Activated CD8-positive, alpha-beta memory T cell treated with anti-CD3 and anti-CD28 coated beads, Interleukin-2, amount 50 U/mL, for 1 hour (primary cell): Measurements from ENCODE around the gene RASL11B.

Experiments used
- DNase-seq: peaks from one replicate; pipeline ENCODE4 v3.0.0-alpha.2; 2020; ENCODE audit errors: extremely low read depth

Gene RASL11B

DNA sequence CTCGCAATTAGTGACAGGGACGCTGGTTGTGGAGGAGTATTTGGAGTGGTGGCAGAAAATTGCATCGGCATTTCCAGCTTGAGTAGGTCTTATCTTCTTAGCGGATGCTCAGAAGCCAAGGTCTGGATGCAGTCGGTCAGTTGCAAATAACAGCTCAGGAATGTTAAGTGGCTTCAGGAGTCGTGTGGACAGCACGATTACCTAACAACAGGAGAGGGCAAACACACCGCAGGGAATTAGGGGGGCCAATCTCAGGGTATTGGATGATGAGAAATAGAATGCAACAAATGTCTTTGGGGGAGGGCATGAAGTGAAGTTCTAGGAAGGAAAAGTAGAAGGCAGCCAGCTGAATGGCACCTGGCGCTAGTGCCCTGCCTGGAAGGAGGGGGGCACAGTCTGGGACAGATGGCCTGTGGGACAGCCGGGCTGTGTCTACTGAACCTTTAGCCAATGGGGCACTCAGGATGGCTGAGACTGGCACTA is 11.8 kb downstream of the RASL11B start:
- no peak for DNase-seq

DNA sequence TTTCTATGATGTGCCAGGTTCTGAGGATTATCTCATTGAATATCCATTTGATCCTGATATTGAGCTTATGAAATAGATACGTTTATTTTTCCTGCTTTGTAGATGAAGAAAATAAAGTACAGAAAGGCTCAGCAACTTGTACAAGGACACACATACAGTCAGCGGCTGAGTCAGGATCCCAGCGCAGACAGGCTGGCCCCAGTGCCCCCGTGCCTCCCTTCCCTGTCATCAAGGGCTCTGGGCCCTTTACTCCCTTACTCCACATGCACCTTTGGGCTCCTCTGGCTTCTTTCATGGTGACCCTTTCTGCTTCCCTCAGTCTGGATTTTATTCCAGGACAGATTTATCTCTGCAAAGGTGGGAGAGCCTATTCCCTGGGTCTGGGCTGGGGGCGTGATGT is 12.8 kb downstream of the RASL11B start:
- DNase-seq, result no peak

DNA sequence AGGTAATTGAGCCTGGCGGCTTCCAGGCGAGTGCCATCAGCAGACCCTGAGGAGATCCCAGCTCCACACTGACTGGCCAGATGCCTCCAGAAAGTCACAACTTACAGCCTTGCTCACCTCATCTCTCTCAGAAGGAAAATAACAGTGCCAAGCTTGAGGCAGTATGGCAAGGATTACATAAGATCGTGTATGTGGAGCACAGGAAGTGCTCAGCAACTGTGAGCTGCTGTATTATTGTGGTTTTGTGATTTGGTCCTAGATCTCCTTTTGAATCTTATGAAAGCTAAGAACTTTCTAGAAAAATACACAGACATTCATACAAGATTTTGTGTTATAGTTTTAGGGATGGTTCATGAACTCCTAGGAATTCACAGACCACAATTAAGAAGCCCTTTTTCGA is 14.0 kb downstream of the RASL11B start:
- no peak for DNase-seq

DNA sequence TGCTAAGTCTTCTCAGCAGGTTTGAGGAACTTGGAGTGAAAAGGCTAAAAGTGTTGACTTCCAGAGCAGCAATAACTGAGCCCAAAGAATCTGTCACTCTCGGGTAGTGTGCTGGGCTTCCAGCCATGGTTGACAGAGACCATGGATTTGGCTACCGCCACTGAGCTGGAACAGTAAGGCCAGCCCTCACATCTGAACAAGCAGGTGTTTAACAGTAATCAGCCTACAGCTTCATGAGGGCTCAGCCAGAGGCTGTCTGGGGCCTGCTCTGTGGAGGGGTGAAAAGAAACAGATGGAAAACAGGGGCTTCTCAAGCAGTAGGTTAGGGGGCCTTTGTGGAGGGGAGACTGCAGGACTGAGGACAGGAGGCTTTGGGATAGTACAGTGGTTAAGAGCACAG is 14.9 kb downstream of the RASL11B start:
- no peak for DNase-seq

DNA sequence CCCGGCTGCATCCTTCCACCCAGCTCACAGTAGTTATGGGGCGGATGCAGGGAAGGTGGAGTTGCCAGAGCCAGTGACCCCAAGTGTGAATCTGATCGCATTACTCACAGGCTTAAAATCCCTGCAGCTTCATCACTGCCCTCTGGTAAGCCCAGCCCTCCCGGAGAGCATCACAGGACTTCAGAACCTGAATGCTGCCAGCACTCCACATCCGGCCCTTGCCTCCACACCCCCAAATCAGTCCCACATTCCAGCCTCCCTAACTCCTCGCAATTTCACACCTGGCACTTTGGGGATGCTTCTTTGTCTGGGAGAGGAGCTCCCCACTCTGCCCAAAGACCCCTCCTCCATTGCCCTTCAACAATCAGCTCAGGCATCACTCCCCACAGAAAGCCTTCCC is 15.6 kb downstream of the RASL11B start:
- DNase-seq, result no peak

DNA sequence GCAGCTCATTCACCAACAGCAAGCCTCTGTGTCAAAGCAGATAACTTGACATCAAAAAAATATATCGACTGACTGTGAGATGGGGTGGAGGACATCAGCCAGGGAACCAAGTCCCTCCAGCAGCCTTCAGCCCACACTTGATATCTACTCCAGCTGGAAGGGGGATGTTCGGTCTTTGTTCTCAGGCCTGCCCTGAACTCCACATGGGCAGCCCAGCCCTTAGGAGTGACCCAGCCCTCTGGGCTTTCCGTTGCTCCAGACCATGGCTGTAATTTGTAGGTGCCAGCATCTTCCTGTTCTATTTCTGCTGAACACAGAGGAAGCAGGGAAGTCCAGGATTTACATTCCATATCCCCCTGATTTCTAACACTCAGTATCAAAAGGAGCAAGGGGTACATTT is 17.4 kb downstream of the RASL11B start:
- no peak for DNase-seq

DNA sequence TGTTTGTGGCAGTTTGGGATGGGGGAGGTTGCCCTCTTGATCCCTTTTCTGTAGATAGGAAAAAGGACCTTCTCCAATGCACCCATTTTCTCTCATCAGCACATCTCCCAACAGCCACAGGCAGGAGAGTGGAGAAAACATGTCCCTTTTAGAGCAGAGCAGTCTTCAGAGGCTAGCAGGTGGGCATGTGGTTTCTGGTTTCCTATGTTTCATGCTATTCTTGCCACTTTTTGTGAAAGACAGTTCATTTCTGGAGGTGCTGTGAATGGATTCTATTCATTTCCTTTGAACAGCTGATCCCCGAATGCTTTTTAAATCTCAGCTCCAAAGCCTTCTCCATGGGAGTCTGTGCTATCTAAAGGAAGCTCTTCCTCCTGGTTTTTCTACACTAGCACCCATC is 18.9 kb downstream of the RASL11B start:
- DNase-seq, result no peak

DNA sequence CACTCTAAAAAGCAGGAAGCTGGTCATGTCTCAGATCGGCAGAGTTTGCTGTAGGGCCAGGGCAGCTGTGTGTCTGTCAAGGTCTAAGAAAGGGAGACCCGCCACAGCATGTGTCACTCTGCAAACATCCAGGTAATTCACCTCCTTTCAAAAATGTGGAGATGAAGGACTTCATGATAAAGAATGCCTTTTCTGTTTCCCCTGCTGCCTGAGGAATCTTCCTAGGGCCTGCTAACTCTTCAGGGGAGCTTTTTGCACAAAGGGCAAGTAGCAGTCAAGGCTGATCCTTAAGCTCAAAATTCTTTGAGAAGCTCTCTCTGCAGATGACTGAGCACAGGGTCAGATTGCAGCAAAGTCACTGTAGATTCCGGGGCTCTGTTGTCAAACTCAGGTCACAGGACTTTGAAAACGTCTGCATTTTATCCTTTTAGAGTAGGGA is 21.1 kb downstream of the RASL11B start:
- no peak for DNase-seq

DNA sequence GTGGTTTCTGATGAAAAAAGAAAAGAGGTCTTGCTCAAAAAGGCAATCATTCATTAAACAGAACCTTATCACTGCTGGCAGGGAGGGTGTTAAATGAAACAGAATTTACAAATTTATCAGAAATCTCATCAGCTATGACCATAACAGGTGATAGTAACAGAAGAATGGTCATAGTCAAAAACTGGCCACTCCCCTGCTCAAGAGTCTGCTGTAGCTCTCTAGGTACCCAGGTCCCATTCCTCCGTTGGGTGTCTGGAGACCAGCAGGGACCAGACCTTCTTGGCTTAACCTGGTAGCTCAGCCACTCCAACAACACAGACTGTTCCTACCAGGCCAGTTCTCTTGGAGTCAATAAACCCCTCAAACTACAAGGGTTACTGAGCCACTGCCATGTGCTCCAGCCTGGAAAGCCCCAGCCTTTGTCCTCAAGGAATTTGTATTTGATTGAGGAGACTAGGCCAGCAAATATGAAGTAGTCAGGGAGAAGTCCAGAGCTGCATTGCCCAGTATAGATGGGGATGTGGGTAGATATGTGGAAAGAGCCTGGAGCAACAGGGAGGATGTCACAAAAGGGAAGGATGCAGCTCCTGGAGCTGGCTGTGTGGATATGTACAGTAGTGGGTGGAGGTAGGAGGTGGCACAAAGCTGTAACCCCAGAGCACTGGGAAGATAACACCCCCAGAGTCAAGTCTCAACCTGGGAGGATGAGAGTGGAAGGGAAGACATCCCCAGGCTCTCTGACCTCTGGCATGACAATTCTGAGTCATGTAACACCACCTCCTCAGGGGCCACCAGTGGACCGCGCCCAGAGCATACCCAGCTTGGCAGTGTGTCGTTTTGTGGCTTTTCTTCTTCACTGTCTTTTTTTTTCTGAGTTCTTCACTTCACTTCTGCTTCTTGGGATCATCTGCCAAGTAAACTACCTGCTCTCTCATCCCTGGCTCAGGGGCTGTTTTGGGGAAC is 21.9 kb downstream of the RASL11B start:
- no peak for DNase-seq

DNA sequence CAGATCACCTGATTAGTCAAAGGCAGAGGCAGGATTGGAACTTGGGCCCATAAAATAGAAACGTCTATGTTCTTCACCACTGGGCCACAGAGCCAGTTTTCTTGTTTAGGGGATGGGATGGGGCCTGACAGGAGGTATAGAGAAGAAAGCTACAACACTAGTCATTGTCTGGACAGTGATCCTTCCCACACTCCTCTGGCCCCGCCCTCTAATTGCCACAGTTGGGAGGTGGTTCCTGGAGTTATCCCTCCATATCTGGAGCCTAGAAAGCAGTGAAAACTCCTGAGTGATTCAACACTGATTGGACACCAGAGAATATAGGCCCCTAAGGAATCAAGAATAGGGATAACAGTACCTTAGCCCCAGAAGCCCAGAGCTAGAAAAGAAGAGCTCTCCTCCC is 22.9 kb downstream of the RASL11B start:
- DNase-seq, result no peak

DNA sequence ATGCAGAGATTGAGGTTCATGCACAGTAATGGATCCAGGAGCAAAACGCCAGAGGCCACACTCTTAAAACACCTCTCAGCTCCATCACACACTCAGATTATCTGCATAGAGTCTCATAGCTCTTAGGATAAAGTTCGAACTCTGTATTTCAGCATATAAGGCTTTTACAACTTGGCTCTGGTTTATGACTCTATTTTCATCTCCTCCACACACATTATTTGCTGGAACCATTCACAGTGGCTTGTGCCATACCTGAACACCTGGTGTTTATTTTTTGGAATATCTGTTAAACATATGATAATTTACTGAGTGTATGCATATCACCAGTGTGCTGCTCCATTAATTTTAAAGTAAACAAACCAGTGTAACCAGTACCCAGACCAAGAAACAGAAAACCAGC is 27.2 kb downstream of the RASL11B start:
- DNase-seq, result no peak

DNA sequence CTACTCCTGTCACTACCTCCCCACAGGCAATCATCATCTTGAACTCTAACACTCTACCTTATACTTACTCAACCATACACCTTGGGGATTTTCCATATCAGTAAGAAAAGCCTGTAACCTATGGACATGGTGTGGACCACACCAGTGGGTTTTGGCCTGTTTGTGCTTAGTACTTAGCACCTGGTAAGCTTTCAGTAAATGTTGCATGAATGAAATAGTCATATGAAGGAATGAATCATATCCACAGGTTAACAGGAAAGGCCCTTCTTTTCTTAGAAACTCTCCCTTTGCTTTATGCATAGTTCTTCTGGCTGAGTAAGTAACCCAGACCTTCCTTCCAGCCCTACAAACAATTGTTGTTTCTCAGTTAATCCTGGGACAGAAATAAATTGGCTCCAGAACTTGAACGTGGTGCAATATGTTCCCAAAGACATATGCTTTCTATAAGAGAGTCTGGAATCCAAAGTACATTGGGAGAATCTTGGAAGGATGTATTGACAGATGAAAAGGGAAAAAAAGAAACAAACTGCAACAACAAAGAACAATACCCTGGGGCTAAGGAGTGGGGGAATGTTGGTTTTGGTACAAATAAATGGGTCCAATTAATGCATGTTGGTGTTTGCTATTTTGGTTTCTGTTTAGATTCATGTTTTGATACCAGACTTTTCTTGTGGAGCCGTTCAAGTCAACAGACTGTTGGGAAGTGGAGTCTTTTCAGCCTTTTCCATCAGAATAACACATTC is 27.8 kb downstream of the RASL11B start:
- no peak for DNase-seq

DNA sequence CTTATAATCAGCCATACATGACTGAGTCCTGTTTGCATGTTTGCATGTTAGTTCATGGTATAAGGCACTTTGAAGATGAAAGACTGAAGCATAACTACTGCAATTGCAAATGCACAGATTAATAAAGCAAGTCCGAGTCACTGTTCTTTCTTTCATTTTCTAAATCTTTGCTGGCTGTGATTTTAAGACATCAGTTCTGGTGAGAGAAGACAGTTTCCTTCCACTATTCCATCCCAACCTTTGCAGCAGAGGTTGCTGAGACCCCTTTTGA is 28.3 kb downstream of the RASL11B start:
- DNase-seq, result no peak

DNA sequence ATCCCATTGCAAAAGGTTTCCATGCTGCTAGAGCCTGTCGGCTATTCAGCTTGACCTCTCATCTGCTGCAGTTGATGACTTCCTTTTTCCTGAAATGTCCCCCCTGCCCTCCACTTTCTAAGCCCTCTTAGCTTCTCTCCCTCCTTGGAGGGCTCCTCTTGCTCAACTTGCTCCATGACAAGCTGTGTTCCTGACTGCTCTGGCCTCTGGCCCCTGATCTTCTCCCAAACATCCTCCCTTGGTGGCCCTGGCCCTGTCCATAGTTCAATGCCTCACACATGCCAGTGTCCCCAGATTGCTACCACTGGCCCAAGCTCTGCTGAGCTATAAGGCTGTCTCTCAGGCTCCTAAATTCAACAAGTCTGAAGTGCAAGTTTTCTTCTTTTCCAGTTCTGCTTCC is 29.6 kb downstream of the RASL11B start:
- DNase-seq, result no peak

DNA sequence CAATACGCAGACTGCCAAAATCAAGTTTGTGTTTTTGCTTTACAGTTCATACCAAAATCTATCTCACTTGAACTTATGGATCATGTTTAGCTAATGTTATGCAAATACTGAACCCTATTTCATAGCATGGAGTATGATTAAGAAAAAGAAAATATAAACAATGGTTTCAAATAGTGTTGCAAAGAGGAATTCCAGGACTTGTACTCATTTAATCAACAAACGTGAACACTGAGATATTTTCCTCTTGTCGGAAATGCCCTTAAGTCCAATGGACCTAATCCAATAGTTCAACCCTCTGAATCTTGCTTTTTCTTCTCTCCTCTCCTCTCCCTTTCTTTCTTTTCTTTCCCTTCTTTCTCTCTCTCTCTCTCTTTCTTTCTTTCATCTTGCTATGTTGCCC is 30.8 kb downstream of the RASL11B start:
- no peak for DNase-seq

DNA sequence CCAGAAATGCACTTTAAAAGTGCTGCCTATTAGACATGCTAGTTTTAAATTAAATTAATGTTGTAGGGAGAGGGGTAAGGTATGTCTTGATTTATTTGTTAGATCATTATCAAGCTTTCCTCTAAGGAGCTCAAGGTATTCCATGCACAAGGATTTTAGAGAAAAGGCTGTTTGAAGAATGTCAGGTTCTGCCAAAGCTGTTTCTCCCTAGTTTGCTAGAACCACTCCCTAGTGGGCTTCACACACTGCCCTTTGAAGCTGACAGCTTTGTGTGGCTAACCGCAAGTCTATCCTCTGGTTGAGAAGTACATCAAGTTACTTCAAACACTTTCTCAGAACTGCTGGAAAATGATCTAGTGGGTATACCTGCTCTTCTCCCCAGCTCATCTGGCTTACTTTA is 32.3 kb downstream of the RASL11B start:
- no peak for DNase-seq

DNA sequence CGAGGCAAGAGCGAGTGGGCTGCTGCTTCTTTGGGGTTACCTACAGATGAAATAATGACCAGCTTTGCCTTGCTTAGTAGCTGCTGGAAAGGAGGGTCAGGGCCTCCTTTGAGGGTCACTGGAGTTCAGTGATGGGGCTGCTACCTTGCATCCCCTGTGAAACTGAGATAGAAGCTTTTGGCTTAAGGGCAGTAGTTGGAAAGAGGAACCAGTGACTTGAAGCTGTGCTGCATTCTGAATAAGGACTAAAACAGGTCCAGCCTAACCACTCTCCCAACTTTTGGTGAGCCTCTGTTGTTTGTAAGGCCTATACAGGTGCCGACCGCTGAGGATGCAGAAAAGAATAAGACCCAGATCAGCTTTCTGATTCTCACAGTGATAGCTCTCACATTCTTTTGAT is 41.2 kb downstream of the RASL11B start:
- DNase-seq, result no peak

DNA sequence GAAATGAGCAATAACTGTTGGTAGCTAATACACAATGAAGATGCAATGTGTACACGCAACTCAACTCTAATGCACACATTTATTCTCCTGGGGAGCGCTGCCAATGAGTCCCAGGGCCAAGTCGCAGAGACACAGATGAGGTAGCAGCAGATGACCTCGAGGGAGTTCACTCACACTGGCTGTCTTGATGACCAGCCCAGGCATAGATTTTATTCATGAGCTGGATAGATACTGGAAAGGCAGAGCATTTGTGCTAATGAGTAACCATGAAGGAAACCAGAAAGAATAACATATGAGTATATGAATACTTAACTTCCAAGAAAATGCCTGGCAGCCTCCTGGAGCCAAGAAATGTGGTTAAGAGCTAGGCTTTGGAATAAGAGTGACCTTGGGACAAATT is 42.3 kb downstream of the RASL11B start:
- DNase-seq, result no peak

DNA sequence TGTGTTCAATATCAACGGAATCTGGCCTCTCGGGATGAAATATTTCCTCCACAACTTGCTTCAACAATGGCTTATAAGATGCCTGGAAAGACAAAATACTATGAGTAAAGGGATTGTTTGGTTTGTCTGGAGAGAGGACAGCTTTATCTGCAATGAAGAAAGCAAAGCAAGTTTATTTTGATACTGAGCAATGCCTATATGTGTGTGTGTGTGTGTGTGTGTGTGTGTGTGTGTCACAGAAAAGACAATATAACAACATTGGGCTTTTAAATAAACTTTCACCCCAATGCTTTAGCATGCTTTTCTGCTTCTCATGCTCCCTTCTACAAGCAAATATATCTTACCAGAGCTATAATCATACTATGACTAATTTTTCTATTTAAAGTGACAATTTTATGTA is 45.4 kb downstream of the RASL11B start:
- no peak for DNase-seq

DNA sequence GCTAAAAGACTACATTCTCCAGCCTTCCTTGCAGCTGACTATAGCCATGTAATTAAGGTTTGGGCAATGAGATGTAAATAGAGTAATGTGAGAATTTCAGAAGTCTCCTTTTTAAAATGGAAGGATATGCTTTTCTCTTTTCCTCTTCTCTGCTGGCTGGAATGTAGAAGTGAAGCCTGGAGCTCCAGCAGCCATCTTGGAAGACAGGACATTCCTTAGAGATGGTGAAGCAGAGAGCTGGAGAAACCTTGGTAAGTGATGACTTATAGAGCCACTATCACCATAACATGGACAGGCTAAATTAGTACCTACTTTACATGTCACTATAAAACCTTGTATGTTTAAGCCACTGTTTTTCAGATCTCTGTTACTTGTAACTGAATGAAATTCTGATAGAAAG is 48.0 kb downstream of the RASL11B start:
- no peak for DNase-seq

DNA sequence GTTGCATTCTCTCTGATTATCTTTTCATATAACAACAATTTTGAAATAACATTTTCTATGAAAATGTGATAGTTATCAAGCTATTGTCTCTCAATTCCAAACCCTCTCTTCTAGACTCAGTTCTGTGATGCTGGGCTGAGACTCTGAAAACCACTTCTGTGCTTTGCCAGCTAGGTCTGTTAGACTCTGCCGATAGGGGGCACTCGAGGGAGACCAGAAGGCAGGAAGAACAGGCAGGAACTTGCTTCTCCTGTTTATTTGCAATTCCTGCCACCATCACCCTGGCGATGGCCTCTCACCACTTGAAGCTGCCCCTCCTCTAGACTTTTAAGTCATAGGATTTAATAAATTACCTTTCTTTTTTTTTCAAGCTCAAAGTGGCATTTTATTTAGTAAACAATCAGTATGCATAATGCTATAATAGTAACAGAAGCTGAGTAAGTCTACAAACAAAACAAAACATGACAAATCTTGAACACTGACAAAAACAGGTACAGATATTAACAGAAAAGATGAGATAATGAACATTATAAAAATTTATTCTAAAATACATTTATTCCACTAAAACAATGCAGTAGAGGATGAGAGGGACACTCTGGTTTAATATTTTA is 49.7 kb downstream of the RASL11B start:
- peak; percentile 4 for DNase-seq

DNA sequence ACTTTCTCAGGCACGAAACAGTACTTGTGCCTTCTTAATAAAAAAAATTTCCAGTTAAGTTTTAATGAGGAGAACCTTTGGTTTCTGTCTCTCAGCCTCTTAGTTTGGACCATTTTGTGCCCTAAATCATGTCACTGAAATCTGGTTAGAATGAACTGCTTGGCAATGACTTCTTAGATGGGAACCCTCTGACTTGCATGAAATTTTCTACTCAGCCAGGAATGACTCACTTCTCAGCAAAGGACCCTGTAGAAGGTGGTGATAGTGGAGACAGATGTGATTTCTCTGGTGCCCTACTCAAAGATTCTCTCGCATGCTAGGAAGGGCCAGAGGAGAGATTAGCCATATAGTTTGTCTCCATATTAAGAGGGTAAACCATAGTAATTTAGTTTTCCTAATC is 50.5 kb downstream of the RASL11B start:
- DNase-seq, result no peak
